ENCODE results near the gene RTN4RL1. TPM values are rescaled to one million over a fixed set of nuclear protein-coding genes. Genes with fewer than 3 reads are reported as not detected.

RTN4RL1 gene
- total RNA-seq, 4 donors from 2014 or later: 1.4 to 4.9 (median 1.9) TPM; not detected in 1

- no peak for DNase-seq
- TF ChIP-seq CTCF (IDR thresholded peaks at IDR 0.05) (no peak), POLR2A (IDR thresholded peaks at IDR 0.05) (no peak)
- intact Hi-C loops (cut with DNase I; ENCODE audit: low total_unique reads): no loop called here
- Histone ChIP-seq H3K4me1 (no peaks in the 10 kb centered on the region), H3K27me3 (peaks cover 5 to 11% of the 10 kb centered on the region in 2 donors), H3K9me3 (no peaks in the 10 kb centered on the region), H3K36me3 (no peaks in the 10 kb centered on the region), H3K27ac (no peak overlapping the region), H3K4me3 (no peak overlapping the region)
Observed at GRCh38 chr17:1978396-1978949, 46.7 kb downstream of the RTN4RL1 start.

GRCh38 chr17:1977583-1978395 is 47.3 kb downstream of the RTN4RL1 start:
- intact Hi-C loops (cut with DNase I; ENCODE audit: low total_unique reads): no loop called here
- no peaks in the 10 kb centered on the region for H3K4me1 ChIP-seq
- no peak overlapping the region for H3K4me3 ChIP-seq
- TF ChIP-seq CTCF (IDR thresholded peaks at IDR 0.05) (no peak), POLR2A (IDR thresholded peaks at IDR 0.05) (no peak)
- H3K27me3 ChIP-seq: peaks cover 5 to 11% of the 10 kb centered on the region in 2 donors
- no peak for DNase-seq
- no peaks in the 10 kb centered on the region for H3K36me3 ChIP-seq
- no peaks in the 10 kb centered on the region for H3K9me3 ChIP-seq
- no peak overlapping the region for H3K27ac ChIP-seq

GRCh38 chr17:1976683-1977064 is 48.5 kb downstream of the RTN4RL1 start:
- Histone ChIP-seq H3K36me3 (no peaks in the 10 kb centered on the region), H3K27me3 (peaks cover 5 to 11% of the 10 kb centered on the region in 2 donors)
- intact Hi-C loops (cut with DNase I; ENCODE audit: low total_unique reads): no loop called here

GRCh38 chr17:1976000-1976682 is 49.0 kb downstream of the RTN4RL1 start:
- TF ChIP-seq POLR2A (IDR thresholded peaks at IDR 0.05) (no peak), CTCF (IDR thresholded peaks at IDR 0.05) (no peak)
- peaks cover 5 to 11% of the 10 kb centered on the region in 2 donors for H3K27me3 ChIP-seq

More at GRCh38 chr17:1976683-1977064, 48.5 kb downstream of the RTN4RL1 start:
- H3K4me1 ChIP-seq: no peaks in the 10 kb centered on the region
- DNase-seq: no peak
- H3K4me3 ChIP-seq: no peak overlapping the region
- TF ChIP-seq CTCF (IDR thresholded peaks at IDR 0.05) (no peak), POLR2A (IDR thresholded peaks at IDR 0.05) (no peak)
- H3K27ac ChIP-seq: no peak overlapping the region
- H3K9me3 ChIP-seq: no peaks in the 10 kb centered on the region

GRCh38 chr17:1975573-1975972 is 49.6 kb downstream of the RTN4RL1 start:
- no peak for TF ChIP-seq CTCF (IDR thresholded peaks at IDR 0.05)
- TF ChIP-seq POLR2A (IDR thresholded peaks at IDR 0.05): no peak
- peaks cover 5 to 11% of the 10 kb centered on the region in 2 donors for H3K27me3 ChIP-seq
- no peak overlapping the region for H3K27ac ChIP-seq
- no peaks in the 10 kb centered on the region for H3K9me3 ChIP-seq
- H3K36me3 ChIP-seq: no peaks in the 10 kb centered on the region
- no peak for DNase-seq
- no peaks in the 10 kb centered on the region for H3K4me1 ChIP-seq
- intact Hi-C loops (cut with DNase I; ENCODE audit: low total_unique reads): no loop called here
- H3K4me3 ChIP-seq: no peak overlapping the region

More at GRCh38 chr17:1976000-1976682, 49.0 kb downstream of the RTN4RL1 start:
- H3K4me1 ChIP-seq: no peaks in the 10 kb centered on the region
- intact Hi-C loops (cut with DNase I; ENCODE audit: low total_unique reads): no loop called here
- H3K9me3 ChIP-seq: no peaks in the 10 kb centered on the region
- DNase-seq: no peak
- no peak overlapping the region for H3K27ac ChIP-seq
- H3K4me3 ChIP-seq: no peak overlapping the region
- H3K36me3 ChIP-seq: no peaks in the 10 kb centered on the region
